Parathyroid adenoma (tissue), 2 donors: ENCODE measurements around the gene GABRG3.

Experiments
- H2AFZ ChIP-seq: fragments of 300-600 bp; sonication (generic); one replicate; pipeline ENCODE4 v1.7.0; 2017; ENCODE audit warnings: antibody characterized with exemption, mild to moderate bottlenecking
- H3K27ac ChIP-seq: fragments of 300-600 bp; sonication (generic); one replicate; pipeline ENCODE4 v1.7.0; 2017
- H3K27me3 ChIP-seq: fragments of 300-600 bp; sonication (generic); one replicate; pipeline ENCODE4 v1.7.0; 2017; ENCODE audit warnings: low read length; ENCODE audit not compliant: control insufficient read depth, insufficient read depth
- H3K36me3 ChIP-seq: fragments of 300-600 bp; sonication (generic); one replicate; pipeline ENCODE4 v1.7.0; 2017; ENCODE audit warnings: low read length; ENCODE audit not compliant: control insufficient read depth, insufficient read depth
- H3K4me1 ChIP-seq: fragments of 300-600 bp; sonication (generic); one replicate; pipeline ENCODE4 v1.7.0; 2017; ENCODE audit warnings: control low read depth
- H3K4me2 ChIP-seq: fragments of 300-600 bp; sonication (generic); one replicate; pipeline ENCODE4 v1.7.0; 2017; ENCODE audit warnings: low read length
- H3K4me3 ChIP-seq: fragments of 300-600 bp; sonication (generic); one replicate; pipeline ENCODE4 v1.7.0; 2017; ENCODE audit warnings: low read depth, low read length
- H3K79me2 ChIP-seq: fragments of 300-600 bp; sonication (generic); one replicate; pipeline ENCODE4 v1.7.0; 2017; ENCODE audit warnings: control low read depth
- H3K9ac ChIP-seq: fragments of 300-600 bp; sonication (generic); one replicate; pipeline ENCODE4 v1.7.0; 2017; ENCODE audit warnings: mild to moderate bottlenecking
- H3K9me3 ChIP-seq: fragments of 300-600 bp; sonication (generic); one replicate; pipeline ENCODE4 v1.7.0; 2017; ENCODE audit warnings: low read length; ENCODE audit not compliant: control insufficient read depth
- TF ChIP-seq, protein P1 (sequence below): fragments of 300-600 bp; sonication (generic); IDR thresholded peaks from one replicate; pipeline ENCODE4 v1.7.0; 2017; ENCODE audit warnings: antibody characterized with exemption, mild to moderate bottlenecking
- donor health status: primary hyperparathyroidism.

GABRG3 gene

GRCh38 chr15:27126449-27126848 is 155.5 kb downstream of the GABRG3 start:
- no peak overlapping the region for H3K27ac ChIP-seq
- no peak overlapping the region for H3K4me3 ChIP-seq
- H3K27me3 ChIP-seq: no peaks in the 10 kb centered on the region
- no peak overlapping the region for H3K4me2 ChIP-seq
- H3K36me3 ChIP-seq: no peaks in the 10 kb centered on the region
- no peaks in the 10 kb centered on the region for H3K4me1 ChIP-seq
- H3K9ac ChIP-seq: no peak overlapping the region
- H2AFZ ChIP-seq: no peak overlapping the region
- no peaks in the 10 kb centered on the region for H3K79me2 ChIP-seq
- H3K9me3 ChIP-seq: no peaks in the 10 kb centered on the region
- TF ChIP-seq, protein P1, sequence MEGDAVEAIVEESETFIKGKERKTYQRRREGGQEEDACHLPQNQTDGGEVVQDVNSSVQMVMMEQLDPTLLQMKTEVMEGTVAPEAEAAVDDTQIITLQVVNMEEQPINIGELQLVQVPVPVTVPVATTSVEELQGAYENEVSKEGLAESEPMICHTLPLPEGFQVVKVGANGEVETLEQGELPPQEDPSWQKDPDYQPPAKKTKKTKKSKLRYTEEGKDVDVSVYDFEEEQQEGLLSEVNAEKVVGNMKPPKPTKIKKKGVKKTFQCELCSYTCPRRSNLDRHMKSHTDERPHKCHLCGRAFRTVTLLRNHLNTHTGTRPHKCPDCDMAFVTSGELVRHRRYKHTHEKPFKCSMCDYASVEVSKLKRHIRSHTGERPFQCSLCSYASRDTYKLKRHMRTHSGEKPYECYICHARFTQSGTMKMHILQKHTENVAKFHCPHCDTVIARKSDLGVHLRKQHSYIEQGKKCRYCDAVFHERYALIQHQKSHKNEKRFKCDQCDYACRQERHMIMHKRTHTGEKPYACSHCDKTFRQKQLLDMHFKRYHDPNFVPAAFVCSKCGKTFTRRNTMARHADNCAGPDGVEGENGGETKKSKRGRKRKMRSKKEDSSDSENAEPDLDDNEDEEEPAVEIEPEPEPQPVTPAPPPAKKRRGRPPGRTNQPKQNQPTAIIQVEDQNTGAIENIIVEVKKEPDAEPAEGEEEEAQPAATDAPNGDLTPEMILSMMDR: no peak

GRCh38 chr15:27127815-27128570 is 157.0 kb downstream of the GABRG3 start:
- TF ChIP-seq, protein P1: no peak
- H3K9me3 ChIP-seq: no peaks in the 10 kb centered on the region

GRCh38 chr15:27133249-27133648 is 162.3 kb downstream of the GABRG3 start:
- TF ChIP-seq, protein P1: no peak
- Histone ChIP-seq H3K9me3 (no peaks in the 10 kb centered on the region), H3K79me2 (no peaks in the 10 kb centered on the region), H3K27me3 (no peaks in the 10 kb centered on the region), H3K4me1 (no peaks in the 10 kb centered on the region), H3K9ac (no peak overlapping the region), H3K27ac (no peak overlapping the region), H2AFZ (no peak overlapping the region), H3K4me2 (no peak overlapping the region), H3K36me3 (no peaks in the 10 kb centered on the region), H3K4me3 (no peak overlapping the region)

More at GRCh38 chr15:27127815-27128570, 157.0 kb downstream of the GABRG3 start:
- H3K4me2 ChIP-seq: no peak overlapping the region
- H3K9ac ChIP-seq: no peak overlapping the region
- H2AFZ ChIP-seq: no peak overlapping the region
- H3K4me1 ChIP-seq: no peaks in the 10 kb centered on the region
- H3K79me2 ChIP-seq: no peaks in the 10 kb centered on the region
- no peak overlapping the region for H3K4me3 ChIP-seq
- no peaks in the 10 kb centered on the region for H3K27me3 ChIP-seq
- H3K27ac ChIP-seq: no peak overlapping the region
- H3K36me3 ChIP-seq: no peaks in the 10 kb centered on the region

GRCh38 chr15:27134481-27134880 is 163.5 kb downstream of the GABRG3 start:
- Histone ChIP-seq H3K27ac (no peak overlapping the region), H3K4me1 (no peaks in the 10 kb centered on the region), H3K9ac (no peak overlapping the region), H3K36me3 (no peaks in the 10 kb centered on the region), H3K4me3 (no peak overlapping the region), H3K9me3 (no peaks in the 10 kb centered on the region), H3K79me2 (no peaks in the 10 kb centered on the region), H3K27me3 (no peaks in the 10 kb centered on the region), H3K4me2 (no peak overlapping the region), H2AFZ (no peak overlapping the region)
- TF ChIP-seq, protein P1: no peak

GRCh38 chr15:27135151-27135550 is 164.2 kb downstream of the GABRG3 start:
- H2AFZ ChIP-seq: no peak overlapping the region

More at GRCh38 chr15:27135151-27135550, 164.2 kb downstream of the GABRG3 start:
- H3K4me3 ChIP-seq: no peak overlapping the region
- H3K27me3 ChIP-seq: no peaks in the 10 kb centered on the region
- H3K9me3 ChIP-seq: no peaks in the 10 kb centered on the region
- no peak overlapping the region for H3K27ac ChIP-seq
- H3K36me3 ChIP-seq: no peaks in the 10 kb centered on the region
- TF ChIP-seq, protein P1: no peak
- no peaks in the 10 kb centered on the region for H3K4me1 ChIP-seq
- no peak overlapping the region for H3K9ac ChIP-seq
- no peak overlapping the region for H3K4me2 ChIP-seq
- no peaks in the 10 kb centered on the region for H3K79me2 ChIP-seq
